SKM-1 treated with dmso at 0.1 percent for 144 hours (cell line): ENCODE data around the gene FBLN2.

Experiments used
- DNase-seq: peaks from one replicate; lab custom pipeline; 2025; ENCODE audit not compliant: unreplicated experiment; lab: John Stamatoyannopoulos, UW

FBLN2 gene

DNA sequence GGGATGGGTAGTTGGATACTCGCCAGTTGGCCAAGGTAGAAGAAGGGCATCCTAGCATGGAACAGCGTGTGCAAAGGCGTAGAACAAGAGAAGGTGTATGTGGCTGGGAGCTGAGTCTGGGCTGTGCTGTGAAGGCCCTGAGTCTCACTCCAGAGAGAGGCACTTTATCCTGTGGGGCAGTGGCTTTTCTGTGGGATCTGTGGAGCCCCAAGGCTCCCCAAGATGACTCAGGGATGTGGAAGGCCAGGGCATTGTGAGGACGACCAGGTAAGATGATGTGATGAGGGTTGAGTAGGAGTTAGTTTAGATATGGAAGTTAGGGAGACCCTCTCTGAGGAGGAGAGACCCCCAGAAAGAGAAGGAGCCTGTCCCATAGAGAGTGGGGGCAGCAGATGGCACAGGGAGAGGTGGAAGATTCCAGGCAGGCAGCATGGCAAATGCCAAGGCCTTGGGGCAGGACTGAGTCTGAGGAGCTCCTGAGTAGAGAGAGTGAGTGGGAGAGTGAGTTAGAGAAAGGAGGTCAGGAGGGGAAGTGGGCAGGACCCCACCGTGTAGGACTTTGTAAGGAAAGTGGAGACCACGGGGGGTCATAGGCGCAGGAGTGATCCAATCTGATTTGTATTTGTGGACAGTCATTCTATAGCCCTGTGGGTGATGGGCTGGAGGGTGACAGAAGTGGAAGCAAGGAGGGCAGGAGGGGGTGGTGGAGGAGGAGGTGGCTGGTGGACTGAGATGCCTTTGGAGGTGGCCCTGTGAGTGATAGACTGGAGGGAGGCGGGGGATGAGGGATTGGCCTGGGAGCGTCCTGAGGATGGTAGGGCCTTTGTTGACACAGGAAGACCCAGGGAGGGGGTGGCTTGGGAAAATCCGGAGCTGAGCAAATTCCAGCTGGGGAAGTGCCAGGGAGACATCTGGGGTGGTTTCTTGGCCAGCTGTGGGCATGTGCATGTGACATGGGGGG is 50.3 kb downstream of the FBLN2 start:
- no peak for DNase-seq

DNA sequence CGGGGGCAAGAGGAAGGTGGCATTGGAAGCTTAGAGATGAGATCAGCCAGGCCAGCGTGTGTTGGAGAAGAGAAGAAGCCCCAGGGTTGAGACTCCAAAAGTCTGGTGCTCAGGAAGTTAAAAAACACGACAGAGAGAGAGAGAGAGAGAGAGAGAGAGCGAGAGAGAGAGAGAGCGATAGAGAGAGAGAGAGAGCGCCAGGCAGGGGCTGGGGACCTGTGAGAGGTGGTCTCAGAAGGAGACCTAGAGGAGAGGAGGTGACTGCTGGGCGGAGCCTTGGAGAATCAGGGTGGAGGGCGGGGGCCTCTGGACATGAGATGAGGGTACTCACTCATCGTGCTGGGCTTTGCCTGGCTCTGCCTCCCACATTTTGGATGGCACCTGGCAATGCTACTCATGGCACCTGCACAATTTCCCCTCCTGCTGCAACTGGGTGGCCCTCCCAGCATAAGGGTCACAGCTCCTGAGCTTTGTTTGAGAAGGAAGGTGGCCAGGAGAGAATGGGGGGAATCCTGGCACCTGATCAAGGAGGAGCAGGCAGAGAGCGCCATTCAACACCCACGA is 51.0 kb downstream of the FBLN2 start:
- DNase-seq: no peak

DNA sequence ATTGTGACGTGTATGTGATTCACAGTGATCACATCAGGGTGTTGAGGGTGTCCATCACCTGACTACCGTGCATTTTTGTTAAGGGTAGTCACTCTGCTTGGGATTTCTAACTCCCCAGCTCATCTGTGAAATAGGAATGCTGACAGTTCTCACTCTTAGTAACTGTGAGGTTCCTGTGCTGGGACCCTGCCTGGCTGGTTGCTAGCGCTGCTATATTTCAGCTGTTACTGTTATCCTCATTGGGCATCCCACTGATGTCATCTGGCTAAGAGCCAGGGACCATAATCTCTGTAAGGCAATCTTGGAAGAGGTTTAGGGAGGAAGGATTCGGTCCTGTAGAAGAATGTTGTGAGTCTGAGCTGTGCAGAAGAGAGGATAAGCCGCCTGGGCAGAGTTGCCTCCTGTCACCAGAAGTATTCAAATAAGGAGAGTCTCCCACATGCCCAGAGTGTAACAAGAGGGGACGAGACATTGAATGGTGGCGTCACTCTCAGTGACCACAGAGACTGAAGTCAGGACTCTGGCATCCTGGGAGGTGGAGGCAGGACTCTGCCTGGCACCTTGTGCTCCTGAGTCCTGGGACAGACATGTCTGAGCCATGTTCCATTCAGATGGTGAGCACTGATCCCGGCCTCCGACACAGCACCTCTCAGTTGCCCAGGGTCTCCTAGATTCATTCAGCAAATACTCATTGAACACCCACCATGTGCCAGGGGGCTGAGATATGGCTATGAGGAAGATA is 52.2 kb downstream of the FBLN2 start:
- no peak for DNase-seq

DNA sequence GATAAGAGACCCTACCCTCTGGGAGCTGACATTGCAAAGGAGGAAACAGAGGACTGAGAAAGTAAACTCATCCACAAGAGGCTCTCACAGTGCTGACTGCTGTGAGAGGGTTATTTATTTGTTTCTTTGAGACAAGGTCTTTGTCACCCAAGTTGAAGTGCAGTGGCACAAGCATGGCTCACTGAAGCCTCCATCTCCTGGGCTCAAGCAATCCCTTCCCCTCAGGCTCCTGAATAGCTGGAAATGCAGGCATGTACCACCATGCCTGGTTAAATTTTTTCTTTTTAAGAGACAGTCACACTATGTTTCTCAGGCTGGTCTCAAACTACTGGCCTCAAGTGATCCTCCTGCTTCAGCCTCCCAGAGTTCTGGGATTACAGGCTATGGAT is 52.8 kb downstream of the FBLN2 start:
- no peak for DNase-seq

DNA sequence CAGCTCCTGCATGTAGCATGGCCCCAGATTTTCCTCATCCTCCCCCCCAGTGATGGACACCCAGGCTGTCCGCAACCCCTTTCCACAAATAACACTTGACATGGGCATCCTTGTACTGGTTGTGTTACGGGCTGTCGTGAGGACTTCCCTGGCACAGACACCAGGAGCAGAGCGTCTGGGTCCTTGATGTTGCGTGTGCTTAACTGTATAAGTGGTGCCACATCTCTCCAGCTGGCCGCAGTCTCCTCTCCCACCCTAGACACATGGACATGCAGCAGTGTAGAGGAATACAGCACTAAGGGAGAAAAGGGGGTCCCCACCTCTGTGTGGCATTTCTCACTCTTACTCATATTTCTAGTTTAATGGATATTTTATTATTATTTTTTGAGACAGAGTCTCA is 56.6 kb downstream of the FBLN2 start:
- no peak for DNase-seq

DNA sequence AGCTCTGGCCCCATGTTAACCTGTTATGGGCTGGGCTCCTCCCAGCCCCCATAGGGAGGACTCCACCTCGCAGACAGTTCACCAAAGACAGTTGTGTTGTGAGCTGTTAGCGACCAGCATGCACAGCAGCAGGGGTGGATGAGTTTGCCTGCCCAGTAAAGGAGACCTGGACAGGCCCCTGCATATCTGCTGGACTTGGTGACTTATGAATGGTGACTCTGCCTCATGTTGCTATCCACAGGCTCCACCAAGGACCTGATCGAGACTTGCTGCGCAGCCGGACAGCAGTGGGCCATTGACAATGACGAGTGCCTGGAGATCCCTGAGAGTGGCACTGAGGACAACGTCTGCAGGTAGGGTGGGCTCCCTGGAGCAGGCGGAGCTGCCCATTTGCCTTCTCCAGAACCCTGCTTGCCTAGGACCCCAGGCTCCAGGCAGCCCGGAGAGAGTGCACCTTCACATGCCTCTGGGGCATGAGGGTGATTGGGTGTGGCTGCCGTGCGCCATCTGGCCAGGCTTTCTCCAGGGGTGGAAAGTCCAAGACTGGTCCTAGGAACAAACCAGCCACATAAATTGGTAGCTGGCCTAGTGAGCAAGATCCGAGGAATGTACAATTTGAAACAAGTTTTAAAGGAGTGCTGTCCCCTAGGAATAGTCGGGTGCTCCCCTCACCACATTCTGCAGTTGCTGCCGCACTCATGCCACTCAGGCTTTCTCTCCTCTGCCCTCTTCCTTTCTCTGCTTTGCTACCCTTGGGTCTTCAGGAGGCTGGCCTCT is 59.1 kb downstream of the FBLN2 start:
- DNase-seq: no peak

DNA sequence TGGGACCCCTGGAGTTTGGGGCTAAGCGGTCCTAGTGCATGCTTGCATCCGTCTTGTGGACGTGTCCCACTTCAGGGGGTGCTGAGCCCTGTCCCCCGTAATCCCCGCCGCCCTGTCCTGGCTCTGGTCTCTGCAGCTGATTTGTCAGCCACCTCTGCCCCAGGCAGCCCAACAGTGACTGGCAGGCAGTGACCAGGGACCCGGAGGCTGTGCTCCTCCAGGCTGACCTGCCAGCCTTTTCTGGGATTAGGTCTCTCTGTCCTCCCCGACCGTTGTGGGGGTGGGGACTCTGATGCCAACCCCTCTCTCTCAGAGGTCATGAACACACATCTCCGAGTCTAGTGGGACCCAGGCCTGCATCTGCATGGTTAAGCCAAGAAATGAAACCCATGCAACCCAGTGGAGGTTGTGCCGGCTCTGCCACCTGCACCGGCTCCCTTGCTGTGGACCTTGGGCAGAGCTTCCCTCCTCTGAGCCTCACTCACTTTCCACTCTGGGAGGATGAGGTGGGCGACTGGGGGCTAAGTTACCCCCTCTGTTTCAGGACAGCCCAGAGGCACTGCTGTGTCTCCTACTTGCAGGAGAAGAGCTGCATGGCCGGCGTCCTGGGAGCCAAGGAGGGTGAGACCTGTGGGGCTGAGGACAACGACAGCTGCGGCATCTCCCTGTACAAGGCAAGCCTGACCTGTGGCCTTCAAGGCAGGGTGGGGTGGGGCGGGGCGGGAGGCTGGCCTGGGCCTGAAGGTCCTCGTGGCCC is 60.2 kb downstream of the FBLN2 start:
- no peak for DNase-seq

DNA sequence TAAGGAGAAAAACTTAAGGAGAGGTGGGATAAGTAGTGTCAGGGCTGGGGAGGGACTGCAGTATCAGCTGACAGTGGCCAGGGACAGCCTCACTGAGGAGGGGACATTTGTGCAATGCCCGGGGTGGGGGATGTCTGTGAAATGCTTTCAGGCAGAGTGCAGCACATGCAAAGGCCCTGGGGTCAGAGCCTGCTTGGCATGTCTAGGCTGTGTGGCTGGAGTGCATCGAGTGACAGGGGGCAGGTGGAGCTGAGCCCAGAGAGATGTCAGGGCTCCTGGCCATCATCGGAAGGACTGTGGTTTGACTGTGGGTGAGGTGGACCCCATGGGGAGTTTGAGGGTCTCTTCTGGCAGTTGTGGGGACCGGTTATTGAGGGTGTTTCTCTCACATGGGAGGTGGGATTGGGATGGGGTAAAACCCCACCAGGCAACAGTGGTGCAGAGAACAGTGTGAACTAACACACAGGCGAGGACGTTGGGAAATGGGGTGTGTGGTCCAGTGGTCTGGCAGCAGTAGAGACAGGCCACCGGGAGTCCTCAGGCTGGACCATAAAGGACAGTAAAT is 61.2 kb downstream of the FBLN2 start:
- no peak for DNase-seq

DNA sequence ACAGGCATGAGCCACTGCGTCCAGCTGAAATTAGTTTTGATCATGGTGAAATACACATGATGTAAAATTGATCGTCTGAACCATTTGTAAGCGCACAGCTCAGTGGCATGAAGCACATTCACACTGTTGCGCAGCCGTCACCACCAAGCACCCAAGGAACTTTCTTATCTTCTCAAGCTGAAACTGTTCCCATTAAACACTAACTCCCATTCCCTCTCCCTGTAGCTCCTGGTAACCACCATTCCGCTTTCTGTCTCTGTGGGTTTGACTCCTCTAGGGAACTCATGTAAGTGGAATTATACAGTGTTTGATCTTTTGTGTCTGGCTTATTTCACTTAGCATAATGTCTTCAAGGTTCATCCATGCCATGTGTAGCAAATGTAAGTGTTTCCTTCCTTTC is 62.3 kb downstream of the FBLN2 start:
- no peak for DNase-seq

DNA sequence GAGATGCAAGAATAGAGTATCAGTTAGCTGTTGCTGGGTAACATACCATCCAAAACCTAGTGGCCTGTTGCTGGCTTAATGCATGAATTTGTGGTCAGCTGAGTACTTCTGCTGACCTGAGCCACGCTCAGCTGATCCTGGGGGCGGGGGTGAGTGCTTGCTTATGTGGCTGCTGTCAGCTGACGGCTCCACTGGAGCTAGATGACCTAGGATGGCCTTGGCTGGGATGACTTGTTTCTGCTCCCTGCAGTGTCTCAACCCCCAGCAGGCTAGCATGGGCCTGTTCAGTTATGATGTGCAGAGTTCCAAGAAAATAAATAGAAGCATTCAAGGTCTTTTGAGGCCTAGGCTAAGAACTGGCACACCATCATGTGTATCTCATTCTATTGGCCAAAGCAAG is 63.9 kb downstream of the FBLN2 start:
- DNase-seq: no peak

DNA sequence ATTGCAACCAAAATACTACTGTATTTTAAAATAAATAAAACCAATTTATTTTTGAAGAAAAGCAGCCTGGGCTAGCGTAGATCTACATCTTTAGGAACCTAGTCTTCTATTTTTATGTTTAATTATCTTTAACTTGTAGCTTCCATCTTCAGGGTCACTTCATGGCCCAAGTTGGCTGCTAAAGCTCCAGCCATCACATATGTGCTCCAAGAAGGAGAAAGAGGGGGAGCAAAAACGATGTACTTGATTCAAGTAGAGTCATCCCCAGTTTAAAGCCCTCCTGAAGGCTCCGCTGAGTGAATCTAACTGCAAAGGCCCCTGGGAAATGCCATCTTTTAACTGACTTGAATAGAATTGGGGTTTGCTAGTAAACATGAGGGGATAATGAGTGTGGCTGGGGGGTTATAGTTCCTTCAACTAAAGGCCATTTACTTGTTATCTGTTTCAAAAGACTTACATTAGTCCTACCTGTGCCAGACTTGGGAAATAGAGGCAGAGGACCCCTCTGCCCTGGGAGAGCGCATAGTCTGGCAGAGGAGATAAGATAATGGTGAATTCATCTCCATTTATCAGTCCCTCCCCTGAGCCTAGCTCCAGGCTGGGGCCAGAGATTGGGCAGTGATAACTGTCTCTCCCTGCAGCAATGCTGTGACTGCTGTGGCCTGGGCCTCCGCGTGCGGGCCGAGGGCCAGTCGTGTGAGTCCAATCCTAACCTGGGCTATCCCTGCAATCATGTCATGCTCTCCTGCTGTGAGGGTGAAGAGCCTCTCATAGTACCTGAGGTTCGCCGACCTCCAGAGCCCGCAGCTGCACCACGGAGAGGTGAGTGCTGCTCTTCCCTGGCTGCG is 64.6 kb downstream of the FBLN2 start:
- no peak for DNase-seq

DNA sequence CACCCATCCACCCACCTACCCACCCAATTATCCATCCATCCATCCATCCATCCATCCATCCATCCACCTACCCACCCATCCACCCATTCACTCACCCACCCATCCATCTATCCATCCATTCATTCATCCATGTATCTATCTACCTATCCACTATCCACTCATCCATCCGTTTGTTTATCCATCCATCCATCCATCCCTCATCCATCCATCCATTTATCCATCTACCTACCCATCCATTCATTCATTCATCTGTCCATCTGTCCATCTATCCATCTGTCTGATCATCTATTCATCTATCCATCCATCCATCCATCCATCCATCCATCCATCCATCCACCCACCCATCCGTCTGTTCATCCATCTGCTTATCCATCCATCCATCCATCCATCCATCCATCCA is 65.7 kb downstream of the FBLN2 start:
- DNase-seq: no peak

DNA sequence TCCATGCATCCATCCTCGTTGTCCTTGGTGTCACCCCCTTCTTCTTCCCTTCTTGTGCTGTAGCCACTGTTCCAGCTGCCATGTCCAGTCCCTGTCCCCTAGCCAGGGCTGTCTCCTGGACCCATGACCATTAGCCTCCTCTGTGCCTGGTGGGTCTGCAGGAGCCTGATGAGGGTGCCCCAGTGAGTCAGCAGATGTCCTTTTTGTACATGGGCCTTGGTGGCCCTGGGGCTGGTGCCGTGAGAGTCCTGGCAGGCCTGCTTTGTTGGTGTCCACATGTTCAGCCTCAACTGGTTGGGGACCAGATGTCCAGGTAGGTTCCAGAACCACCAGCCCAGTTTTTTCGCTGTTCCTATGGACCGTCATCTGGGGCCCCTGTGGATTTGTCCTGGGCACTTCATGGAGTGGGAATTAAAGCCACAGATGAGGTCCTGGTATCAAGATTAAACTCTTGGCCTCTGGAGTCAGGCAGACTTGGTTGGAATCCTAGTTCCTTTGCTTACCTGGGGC is 66.1 kb downstream of the FBLN2 start:
- no peak for DNase-seq

DNA sequence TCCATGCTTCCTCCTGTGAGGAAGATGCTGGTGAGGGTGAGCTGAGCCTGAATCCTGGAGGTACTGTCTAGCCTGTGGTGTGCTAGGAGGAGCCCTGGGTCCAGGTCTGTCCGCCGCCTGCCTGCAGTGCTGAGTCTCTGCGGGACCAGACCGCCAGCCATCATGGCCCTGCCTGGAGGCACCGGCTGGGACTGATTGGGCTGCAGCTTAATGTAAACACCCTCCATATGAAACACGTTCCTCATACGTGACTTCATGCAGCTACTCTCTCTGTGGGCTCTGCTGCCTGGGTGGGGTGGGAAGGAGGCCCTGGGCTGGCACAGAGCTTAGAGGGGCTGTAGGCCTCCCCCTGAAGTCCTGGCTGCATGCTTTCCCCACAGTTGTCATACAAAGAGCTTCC is 67.4 kb downstream of the FBLN2 start:
- no peak for DNase-seq

DNA sequence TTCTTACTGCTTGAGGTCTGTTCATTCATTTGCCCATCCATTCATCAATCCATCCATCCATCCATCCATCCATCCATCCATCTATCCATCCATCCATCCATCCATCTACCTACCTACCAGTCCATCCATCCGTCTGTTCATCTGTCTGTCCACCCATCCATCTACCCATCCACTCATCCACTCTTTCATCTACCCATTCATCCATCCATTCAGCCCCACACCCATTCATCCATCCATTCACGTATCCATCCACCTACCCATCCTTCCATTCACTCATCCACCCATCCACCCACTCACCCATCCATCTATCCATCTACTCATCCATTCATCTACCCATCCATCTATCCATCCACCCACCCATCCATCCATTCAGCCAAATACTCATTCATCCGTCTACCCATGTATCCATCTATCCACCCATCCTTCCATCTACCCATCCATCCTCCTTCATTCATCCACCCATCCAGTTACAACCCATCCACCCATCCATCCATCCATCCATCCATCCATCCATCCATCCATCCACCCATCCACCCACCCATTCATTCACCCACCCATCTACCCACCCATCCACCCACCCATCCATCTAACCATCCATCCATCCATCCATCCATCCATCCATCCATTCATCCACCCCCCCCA is 68.3 kb downstream of the FBLN2 start:
- no peak for DNase-seq

DNA sequence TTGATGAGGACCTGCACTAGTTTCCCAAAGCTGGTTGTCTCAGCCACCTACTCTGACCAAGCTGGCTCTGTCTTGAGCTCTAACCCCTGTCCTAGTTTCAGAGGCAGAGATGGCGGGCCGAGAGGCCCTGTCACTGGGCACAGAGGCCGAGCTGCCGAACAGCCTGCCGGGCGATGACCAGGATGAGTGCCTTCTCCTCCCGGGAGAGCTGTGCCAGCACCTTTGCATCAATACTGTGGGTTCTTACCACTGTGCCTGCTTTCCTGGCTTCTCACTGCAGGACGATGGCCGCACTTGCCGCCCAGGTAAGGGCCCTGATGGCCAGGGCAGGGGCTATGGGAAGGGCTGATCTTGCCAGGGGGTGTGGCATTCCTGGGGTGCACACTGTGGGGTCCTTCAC is 69.1 kb downstream of the FBLN2 start:
- no peak for DNase-seq

DNA sequence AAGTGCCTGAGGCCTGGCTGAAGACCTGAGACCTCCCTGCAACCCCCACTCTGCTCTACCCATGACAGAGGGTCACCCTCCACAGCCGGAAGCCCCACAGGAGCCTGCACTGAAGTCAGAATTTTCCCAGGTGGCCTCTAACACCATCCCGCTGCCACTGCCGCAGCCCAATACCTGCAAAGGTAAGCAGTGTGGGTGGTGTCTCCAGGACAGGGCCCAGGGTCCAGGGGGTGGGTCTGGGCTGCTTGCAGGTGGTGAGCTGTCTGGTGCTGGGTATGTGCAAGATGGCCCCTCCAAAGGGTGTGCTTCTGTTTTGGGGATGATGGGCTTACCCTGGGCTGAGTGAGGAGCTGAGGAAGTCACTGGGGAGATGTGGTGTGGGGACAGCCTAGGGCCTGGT is 69.9 kb downstream of the FBLN2 start:
- no peak for DNase-seq

DNA sequence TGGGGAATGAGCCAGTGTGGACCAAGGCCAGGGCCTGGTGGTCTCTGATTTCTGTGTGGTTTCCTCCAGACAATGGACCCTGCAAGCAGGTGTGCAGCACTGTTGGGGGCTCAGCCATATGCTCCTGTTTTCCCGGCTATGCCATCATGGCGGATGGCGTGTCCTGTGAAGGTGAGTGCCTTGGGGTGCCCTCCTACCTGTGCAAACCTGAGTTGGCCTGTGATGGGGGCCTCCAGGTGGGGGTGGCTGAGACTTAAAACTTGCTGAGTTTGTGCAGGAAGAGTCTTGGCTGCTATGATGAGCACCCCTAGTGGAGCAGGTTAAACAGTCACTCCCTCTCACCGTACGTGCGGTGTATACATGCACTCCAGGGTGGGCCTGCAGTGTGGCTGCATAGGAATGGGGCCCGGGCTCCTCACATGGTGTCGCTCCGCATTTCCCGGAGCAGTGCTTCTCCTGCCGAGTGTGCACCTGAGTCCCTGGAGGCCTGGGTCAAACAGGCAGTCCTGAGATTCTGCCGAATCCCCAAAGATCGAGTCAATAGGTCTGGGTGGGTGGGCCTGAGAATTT is 70.8 kb downstream of the FBLN2 start:
- no peak for DNase-seq
